Activated naive CD4-positive, alpha-beta T cell treated with anti-CD3 and anti-CD28 coated beads, Interleukin-2, amount 50 U/mL, for 72 hours (primary cell): ENCODE data around the gene CYFIP1. TPM values are rescaled to one million over a fixed set of nuclear protein-coding genes. Genes with fewer than 3 reads are reported as not detected.

Source experiments
- ATAC-seq, 2 donors: fragments of 150-1000 bp; cut with Tn5 transposase; 2 replicates each; pipeline ENCODE4 v1.10.0; 2021; ENCODE audit warnings: mild to moderate bottlenecking in 2 of 2, moderate library complexity in 2 of 2
- DNase-seq, 2 donors: peaks; one replicate each; pipeline ENCODE4 v3.0.0; 2021 to 2022; ENCODE audit warnings: low spot score in 2 of 2
- H3K27ac Mint-ChIP-seq, 2 donors: one replicate each; pipeline ENCODE4 v1.8.0; 2022; ENCODE audit warnings: mild to moderate bottlenecking in 2 of 2, mixed read lengths in 2 of 2
- H3K36me3 Mint-ChIP-seq, 2 donors: one replicate each; pipeline ENCODE4 v1.8.0; 2022; ENCODE audit warnings: mixed read lengths in 2 of 2
- H3K9me3 Mint-ChIP-seq, 2 donors: one replicate each; pipeline ENCODE4 v1.8.0; 2022; ENCODE audit warnings: mixed read lengths in 2 of 2
- total RNA-seq, 2 donors: library from RNA; stranded (reverse); gene quantifications; one replicate each; pipeline ENCODE4 v1.2.3, GENCODE V29; 2022

CYFIP1 gene
- total RNA-seq, 2 donors from 2014 or later: 19.2 to 40.6 TPM

DNA sequence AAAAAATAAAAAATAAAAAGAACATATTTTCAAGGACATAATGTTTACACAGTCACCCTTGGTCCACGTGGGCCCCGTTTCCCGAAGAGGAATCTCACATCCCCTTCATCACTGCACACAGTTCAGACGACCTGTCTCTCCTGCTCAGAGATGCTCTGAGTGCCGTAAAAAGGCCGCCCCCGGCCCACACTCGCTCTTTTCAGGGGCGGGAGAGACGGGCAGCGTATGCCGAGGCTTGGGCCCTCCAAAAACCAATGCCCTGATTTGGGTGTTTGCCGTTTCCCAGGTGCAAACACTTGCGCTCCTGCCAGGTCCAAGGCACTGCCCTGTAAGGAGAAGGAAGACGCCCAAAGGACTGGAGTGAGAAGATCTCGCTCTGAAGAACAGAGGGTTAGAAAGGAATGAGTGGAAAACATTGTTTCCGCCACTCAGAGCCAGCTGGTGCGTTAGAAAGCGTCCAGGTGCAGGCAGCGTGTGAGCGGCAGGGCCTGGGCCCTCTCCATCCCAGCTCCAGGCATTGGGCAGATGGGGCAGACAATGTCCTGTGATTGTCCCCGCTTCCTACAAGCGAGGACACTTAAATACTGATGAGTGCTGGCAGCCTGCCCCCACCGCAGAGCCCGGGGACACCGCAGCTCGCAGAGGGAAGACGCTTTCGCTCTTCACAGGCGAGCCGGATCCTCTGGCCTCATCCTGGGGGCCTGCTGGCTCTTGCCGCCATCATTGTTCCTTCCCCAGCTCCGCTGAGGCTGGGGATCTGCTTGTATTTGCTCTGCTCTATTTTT, 88.5 kb downstream of the CYFIP1 start:
- DNase-seq (no peak), ATAC-seq (no peak)
- H3K36me3 Mint-ChIP-seq: no peaks in the 10 kb centered on the region
- no peak overlapping the region for H3K27ac Mint-ChIP-seq
- H3K9me3 Mint-ChIP-seq: no peaks in the 10 kb centered on the region

DNA sequence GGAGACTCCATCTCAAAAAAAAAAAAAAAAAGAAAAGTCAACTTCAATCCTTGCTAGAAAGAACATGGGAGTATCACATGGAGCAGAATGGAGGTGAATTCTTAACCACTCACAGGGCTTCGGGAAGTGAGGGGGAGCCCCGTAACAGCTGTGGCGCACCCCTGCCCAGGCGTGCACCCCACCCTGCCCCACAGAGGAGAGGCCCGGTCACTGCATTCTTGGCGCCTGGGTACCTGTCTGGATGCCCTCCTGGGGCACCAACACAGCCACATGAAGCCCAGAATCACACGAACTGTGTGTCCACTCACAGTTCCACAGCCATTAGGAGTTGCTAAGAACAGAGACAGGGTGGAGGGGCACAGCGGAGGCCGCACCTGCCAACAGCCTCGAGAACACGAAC, 89.9 kb downstream of the CYFIP1 start:
- H3K36me3 Mint-ChIP-seq: no peaks in the 10 kb centered on the region
- H3K27ac Mint-ChIP-seq: no peak overlapping the region

DNA sequence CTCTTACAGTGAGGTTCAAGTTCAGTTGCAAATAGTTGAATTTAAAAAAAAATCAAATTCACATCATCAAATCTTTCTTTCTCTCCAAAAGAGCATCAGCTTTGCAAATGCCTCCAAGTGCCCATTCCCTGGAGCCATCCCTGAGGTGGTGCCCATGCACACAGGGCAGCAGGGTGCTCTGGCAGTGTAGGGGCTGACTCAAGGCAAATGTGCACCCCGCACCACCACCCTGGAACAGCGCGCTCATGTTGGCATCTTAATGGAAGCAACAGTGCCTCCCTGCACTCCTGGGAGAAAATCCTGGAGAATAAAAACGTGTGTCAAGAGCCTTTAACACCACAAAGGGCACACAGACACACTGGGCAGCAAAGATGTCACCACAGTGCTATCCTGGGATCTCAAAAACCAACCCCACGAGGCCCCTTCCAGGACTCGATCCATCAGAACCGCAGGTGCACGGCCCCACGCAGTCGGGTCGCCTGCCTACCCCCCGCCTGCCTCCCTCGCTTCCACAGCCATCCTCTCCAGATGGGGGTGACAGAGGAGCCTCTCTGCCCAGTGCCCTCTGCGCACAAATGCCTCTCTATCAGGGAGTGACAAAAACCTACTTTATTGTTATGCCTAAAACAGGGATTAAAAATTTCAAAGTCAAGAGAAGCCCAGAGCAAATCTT, 90.9 kb downstream of the CYFIP1 start:
- no peak for DNase-seq
- no peak for ATAC-seq
- no peaks in the 10 kb centered on the region for H3K9me3 Mint-ChIP-seq
- no peaks in the 10 kb centered on the region for H3K36me3 Mint-ChIP-seq
- H3K27ac Mint-ChIP-seq: peak overlapping the region in 1 of 2 donors; percentile 79

More for the DNA sequence above, 89.9 kb downstream of the CYFIP1 start:
- ATAC-seq (no peak), DNase-seq (no peak)
- no peaks in the 10 kb centered on the region for H3K9me3 Mint-ChIP-seq

DNA sequence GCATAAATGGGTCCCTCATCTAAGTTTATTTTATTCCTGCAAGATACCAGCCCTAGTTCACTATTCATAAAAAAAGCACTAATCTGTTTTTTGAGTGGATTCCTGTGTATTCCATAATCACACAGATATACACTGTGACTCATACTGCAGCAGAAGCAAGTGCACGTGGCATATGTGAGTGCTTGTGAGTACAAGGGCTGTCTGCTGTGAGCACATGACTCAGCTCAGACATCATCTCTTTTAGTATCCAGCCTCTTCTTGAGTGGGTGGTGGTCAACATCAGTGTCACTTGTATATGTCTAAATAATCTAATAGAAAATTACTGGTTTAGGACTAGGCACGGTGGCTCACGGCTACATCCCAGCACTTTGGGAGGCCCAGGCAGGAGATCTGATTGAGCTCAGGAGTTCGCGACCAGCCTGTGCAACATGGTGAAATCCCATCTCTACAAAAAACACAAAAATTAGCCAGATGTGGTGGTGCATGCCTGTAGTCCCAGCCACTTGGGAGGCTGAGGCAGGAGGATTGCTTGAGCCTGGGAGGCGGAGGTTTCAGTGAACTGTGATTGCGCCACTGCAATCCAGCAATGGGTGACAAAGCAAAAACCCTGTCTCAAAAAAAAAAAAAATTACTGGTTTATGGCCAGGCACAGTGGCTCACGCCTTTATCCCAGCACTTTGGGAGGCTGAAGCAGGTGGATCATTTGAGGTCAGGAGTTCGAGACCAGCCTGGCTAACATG, 91.9 kb downstream of the CYFIP1 start:
- no peak overlapping the region for H3K27ac Mint-ChIP-seq
- no peaks in the 10 kb centered on the region for H3K36me3 Mint-ChIP-seq
- ATAC-seq (no peak), DNase-seq (no peak)
- H3K9me3 Mint-ChIP-seq: no peaks in the 10 kb centered on the region

DNA sequence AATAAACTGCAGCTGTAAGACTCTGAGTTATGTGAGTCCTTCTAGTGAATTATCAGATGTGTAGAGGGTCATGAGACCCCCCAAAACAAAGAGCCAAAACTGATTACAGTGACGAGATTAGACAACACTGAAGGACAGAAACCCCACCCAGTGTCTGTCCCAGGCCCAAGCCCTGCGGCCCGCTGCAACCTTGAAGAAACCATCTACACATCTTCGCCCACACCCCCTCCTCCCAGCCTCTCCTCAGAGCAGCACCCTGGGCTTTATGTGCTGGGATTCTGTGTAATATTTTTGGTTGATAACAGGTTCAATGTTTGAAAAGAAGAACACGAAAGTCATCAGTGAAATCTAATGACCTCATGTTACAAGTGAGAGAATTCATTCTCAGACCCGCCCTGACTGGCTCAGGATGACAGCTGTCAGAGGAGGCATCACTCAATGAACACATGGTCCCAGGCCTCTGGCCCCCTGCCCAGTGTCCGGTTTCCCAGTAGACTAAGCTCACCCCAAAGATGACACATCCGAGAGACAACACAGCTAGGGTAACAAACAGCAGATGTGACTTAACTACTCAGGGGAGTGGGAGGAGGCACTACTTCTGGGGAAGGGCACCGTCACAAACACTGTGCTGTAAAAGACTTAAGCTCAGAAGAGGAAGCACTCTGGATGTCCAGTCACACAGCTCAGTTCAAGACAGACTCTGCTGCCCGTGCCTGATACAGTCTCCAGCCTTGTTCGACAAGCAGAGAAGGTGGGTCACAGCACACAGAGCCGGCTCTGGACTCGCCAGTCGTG, 92.8 kb downstream of the CYFIP1 start:
- no peak overlapping the region for H3K27ac Mint-ChIP-seq
- no peak for DNase-seq
- no peak for ATAC-seq
- no peaks in the 10 kb centered on the region for H3K9me3 Mint-ChIP-seq
- no peaks in the 10 kb centered on the region for H3K36me3 Mint-ChIP-seq

DNA sequence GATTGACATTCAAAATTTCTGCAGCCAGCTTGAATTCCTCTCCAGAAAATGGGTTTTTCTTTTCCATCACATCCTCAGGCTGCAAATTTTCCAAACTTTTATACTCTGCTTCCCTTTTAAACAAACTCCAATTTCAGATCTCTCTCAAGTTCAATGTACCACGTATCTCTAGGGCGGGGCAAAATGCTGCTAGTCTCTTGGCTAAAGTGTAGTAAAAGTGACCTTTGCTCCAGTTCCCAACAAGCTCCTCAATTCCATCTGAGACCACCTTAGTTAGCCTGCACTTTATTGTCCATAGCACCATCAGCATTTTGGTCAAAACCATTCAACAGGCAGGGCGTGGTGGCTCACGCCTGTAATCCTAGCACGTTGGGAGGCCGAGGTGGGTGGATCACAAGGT, 95.0 kb downstream of the CYFIP1 start:
- peaks cover 7 to 8% of the 10 kb centered on the region in 2 donors for H3K36me3 Mint-ChIP-seq
- H3K9me3 Mint-ChIP-seq: no peaks in the 10 kb centered on the region
- H3K27ac Mint-ChIP-seq: no peak overlapping the region
- DNase-seq (no peak), ATAC-seq (no peak)

DNA sequence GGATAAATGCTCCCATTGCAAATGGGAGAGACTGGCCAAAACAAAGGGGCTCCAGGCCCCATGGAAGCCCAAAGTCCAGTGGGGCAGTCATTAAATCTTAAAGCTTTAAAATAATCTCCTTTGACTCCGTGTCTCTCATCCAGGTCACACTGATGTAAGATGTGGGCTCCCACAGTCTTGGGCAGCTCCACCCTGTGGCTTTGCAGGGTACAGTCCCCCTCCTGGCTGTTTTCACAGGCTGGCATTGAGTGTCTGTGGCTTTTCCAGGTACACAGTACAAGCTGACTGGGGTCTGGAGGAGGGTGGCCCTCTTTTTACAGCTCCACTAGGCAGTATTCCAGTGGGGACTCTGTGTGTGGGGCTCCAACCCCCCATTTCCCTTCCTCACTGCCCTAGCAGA, 95.8 kb downstream of the CYFIP1 start:
- Mint-ChIP-seq H3K9me3 (no peaks in the 10 kb centered on the region), H3K27ac (no peak overlapping the region), H3K36me3 (peaks cover 7 to 8% of the 10 kb centered on the region in 2 donors)
- DNase-seq (no peak), ATAC-seq (no peak)

DNA sequence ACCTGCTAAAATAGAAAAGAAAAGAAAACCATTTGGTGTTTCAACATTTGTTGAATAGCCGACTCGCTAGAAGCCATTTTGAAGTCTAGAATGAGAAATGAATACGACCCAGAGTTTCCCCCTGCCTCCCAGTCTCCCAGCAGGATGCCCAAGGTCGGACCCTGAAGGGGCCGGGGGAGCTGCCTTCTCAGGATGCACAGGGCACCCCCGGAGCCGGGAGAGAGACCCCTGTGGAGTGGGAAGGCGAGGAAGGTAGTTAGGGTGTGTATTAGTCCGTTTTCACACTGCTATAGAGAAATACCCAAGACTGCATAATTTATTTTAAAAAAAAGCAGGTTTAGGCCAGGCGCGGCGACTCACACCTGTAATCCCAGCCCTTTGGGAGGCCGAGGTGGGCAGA, 97.0 kb downstream of the CYFIP1 start:
- peaks cover 8 to 9% of the 10 kb centered on the region in 2 donors for H3K36me3 Mint-ChIP-seq
- H3K9me3 Mint-ChIP-seq: no peaks in the 10 kb centered on the region
- H3K27ac Mint-ChIP-seq: no peak overlapping the region
- DNase-seq (no peak), ATAC-seq (no peak)

DNA sequence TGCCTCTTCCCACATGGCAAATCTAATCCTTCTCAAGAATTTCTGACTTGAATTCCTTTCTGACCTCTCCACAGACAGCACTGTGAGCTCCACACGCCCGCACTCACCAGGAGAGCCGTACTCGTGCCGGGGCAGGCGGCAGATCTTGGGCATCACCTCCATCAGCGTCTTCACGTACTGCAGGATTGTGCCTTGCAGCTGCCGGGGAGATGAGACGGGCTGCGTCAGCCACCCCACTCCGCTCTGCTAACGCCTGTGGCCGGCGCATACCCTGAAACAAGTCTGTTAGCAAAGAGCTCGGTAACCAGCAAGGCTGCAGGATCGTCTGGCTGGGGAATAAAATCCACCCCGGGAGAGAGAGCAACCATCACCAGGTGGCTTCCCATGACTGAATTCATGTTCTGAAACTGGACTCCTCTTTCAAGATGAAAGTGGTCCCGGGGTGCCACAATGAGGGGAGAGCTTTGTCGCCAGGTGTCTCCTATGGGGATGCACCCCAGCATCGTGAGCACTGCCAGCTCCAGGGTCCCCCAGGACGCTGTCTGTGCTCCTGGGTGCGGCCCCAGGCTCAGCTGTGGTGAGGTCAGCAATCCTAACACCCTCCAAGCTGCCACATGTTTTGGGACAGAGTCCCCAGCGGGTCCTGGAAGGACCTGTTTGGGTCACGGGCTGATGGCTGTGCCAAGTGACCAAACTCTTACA, 98.3 kb downstream of the CYFIP1 start:
- DNase-seq (no peak), ATAC-seq (no peak)
- peak overlapping the region in 1 of 2 donors; percentile 36 for H3K27ac Mint-ChIP-seq
- peaks cover 8 to 21% of the 10 kb centered on the region in 2 donors for H3K36me3 Mint-ChIP-seq
- no peaks in the 10 kb centered on the region for H3K9me3 Mint-ChIP-seq

DNA sequence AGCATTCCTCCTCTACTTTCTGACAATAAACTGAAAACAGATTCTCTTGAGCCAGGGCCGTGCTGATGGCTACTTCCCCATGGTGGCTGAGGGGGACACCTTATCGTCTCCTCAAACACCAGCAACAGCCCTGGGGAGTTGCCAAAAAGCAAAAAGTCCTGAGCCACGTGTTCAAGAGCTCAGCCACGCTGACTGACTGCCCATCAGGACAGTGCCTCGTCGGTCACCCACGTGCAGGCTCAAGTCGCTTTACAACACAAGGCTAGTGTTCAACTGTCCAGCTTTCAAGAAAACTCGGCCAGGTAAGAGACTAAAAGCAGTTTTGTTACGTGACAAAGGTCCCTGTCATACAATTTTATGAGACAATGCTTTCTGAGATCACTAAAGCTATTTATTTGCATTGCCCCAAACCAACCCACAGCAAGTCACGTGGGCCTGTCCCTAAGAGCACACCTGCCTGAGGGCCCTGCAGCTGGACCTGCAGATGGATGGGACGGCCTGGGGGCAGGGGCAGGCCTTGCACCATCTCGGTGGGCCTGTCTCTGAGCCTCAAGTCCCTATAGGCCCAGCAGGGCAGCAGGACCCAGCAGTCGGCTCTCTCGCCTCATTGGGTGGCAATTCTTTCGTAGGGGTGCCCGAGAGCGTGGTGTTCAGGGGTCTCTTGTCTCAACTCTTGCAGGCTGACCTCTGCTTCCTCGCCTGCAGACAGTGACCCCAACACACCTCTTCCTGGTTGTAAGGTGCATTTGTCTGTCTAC, 99.0 kb downstream of the CYFIP1 start:
- no peak overlapping the region for H3K27ac Mint-ChIP-seq
- H3K36me3 Mint-ChIP-seq: peaks cover 8 to 21% of the 10 kb centered on the region in 2 donors
- ATAC-seq: no peak
- no peak for DNase-seq
- no peaks in the 10 kb centered on the region for H3K9me3 Mint-ChIP-seq

DNA sequence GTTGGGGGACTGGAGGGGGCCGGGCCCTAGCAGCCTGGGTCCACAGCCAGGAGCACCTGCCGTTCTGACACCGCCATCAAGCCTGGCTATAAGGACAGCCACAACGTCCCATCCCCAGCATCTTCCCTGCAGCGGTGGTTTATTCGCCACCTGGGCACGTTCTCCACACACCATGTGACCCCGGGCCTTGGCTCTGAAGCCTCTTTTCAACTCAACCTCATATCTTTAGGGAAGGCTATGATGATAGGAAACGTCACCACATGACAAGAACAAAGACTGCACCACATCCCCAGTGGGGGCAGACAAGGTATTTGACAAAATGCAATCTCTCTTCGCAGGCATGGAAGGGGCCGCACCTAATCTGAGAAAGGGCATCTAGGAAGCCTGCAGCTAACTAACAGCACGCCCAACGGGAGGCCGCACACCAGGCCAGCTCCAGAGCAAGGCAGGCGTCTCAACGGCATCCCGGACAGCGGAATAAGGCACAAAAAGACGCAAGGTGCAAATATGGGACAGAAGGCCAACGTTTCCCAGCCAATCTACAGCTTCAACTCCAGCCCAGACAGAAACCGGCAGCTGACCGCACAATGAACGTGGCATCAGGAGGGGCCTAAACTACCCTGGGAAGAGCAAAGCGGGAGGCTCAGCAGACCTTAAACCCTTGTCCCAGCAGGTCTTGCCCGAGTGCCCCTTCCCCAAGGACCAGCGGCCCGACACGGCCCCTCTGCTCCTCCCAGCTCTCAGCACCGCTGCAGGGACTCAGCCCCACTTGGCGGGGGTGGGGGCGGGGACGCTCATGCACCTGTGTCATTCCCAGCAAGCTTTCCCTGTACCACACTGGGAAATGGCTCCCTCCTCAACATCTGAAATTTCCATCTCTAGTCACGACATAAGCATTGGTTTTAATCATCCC, 99.8 kb downstream of the CYFIP1 start:
- Mint-ChIP-seq H3K27ac (no peak overlapping the region), H3K36me3 (peaks cover 8 to 21% of the 10 kb centered on the region in 2 donors), H3K9me3 (no peaks in the 10 kb centered on the region)
- ATAC-seq: no peak
- DNase-seq: peak in 1 of 2 donors; percentile 26

DNA sequence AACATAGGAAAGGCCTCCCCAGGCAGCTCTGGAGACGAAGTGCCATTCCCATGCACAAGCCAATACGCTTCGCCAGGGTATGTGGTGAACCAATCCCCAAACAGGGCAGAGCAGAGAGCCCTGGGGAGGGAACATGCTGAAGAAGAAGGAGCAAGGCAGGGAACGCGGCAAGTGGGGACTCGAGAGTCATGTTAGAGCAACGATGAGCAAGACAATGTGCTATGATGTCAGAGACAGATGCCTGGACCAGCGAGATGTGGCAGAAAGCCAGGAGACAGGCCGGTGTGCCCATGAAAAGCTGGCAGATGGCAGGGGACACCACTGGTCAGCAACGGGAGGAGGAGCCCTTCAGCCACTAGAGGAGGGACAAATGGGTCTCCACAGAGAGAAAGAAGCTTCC, 102.1 kb downstream of the CYFIP1 start:
- no peaks in the 10 kb centered on the region for H3K9me3 Mint-ChIP-seq
- no peak overlapping the region for H3K27ac Mint-ChIP-seq
- peak in 1 of 2 donors; percentile 9 for DNase-seq
- H3K36me3 Mint-ChIP-seq: peaks cover 8 to 21% of the 10 kb centered on the region in 2 donors
- ATAC-seq: no peak

DNA sequence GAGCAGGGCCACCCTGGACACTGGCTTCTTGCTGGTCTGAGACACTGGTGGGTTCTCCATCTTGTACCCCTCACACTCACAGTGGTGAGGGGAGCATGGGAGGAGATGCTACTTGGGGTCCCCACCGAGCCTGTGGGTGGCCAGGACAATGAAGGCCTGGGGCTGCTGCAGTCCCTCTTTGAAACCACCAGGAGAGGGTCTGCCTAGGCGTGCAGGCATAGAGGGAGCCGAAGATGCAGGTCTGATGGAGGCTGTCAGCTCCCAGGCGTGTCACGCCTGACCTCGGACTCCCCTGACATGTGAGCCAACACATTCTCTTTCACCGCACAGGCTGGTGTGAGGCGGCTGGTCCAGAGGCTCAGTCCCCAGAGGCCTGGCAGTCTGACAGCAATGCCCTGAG, 102.6 kb downstream of the CYFIP1 start:
- Mint-ChIP-seq H3K9me3 (no peaks in the 10 kb centered on the region), H3K36me3 (peaks cover 8 to 21% of the 10 kb centered on the region in 2 donors), H3K27ac (no peak overlapping the region)
- ATAC-seq: no peak
- DNase-seq: no peak

DNA sequence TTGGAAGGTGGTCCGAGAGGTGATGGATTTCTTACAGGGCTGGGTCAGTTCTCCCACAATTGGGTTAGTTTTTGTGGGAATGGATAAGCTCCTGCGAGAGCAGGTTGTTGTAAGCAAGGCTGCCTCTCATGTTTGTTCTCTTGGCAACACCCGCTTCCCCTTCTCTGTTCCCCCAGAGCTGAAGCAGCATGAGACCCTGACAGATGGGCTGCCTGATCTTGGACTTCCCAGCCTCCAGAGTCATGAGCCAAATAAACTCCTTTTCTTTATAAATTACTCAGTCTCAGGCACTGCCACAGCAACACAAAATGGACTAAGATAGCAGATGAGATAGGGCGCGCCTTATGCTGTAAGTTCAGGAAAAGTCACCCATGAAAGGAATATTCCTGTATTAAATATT, 103.1 kb downstream of the CYFIP1 start:
- no peak for DNase-seq
- ATAC-seq: no peak
- no peak overlapping the region for H3K27ac Mint-ChIP-seq
- H3K9me3 Mint-ChIP-seq: no peaks in the 10 kb centered on the region
- peaks cover 8 to 21% of the 10 kb centered on the region in 2 donors for H3K36me3 Mint-ChIP-seq

DNA sequence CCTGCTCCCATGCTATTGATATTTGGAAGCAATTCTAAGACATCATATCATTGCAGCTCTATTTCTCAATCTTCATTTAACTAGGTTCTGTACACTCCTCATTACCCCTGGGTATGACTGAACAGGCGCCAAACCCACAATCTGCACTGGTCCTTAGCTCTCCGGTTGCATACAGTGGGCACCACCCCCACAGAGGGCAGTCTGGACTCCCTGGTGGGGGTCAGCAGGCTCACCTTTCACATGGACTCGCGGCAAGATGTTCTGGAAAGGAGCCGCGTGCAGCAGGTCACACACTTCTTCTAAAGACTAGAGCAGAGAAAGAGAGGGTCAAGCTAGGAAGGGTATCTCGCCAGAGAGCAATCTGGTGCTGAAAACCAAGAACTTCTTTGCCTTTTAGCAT, 105.2 kb downstream of the CYFIP1 start:
- Mint-ChIP-seq H3K36me3 (peaks cover 0 to 15% of the 10 kb centered on the region in 2 donors), H3K27ac (no peak overlapping the region), H3K9me3 (no peaks in the 10 kb centered on the region)
- no peak for DNase-seq
- ATAC-seq: no peak
